Right cardiac atrium (tissue), 5 donors: Measurements from ENCODE around the gene CCNQ. TPM values are rescaled to one million over a fixed set of nuclear protein-coding genes. Genes with fewer than 3 reads are reported as not detected.

Source experiments
- ATAC-seq, 2 donors: fragments of 200-7000 bp; cut with Tn5 transposase; one replicate each; pipeline versions ENCODE4 v1.8.0 to v1.9.1; 2020; ENCODE audit warnings: moderate library complexity in 2 of 2, mild to moderate bottlenecking in 1 of 2
- DNase-seq, 3 donors: peaks; one replicate each; pipeline ENCODE4 v3.0.0-alpha.2; 2020
- H3K27ac ChIP-seq: one replicate; pipeline ENCODE4 v1.5.1; 2013; ENCODE audit warnings: mild to moderate bottlenecking, low read length, control low read depth, moderate library complexity
- H3K27me3 ChIP-seq: one replicate; pipeline ENCODE4 v1.6.1; 2013; ENCODE audit not compliant: control insufficient read depth, insufficient read depth
- H3K4me1 ChIP-seq: one replicate; pipeline ENCODE4 v1.6.1; 2013; ENCODE audit warnings: low read length; ENCODE audit not compliant: control insufficient read depth, insufficient read depth
- H3K4me3 ChIP-seq: one replicate; pipeline ENCODE4 v1.5.1; 2013; ENCODE audit warnings: low read length, control low read depth
- H3K9me3 ChIP-seq: one replicate; pipeline ENCODE4 v1.6.1; 2013; ENCODE audit warnings: low read length; ENCODE audit not compliant: control insufficient read depth
- WGBS: extraction: QIAGEN DNeasy Blood & Tissue Kit; methylation state at CpG from one replicate; pipeline ENCODE4 v1.1.7; 2013; 5-methylcytosine and 5-hydroxymethylcytosine counted together
- intact Hi-C, 4 donors: fragments of 100-400 bp; cut with DNase I; formaldehyde crosslinking; loops; one replicate each; pipeline versions ENCODE4 v1.11.0 to v1.14.0; 2022 to 2023
- polyA plus RNA-seq: library from polyadenylated mRNA; stranded (reverse); fragments of 200-250 nt; gene quantifications from one replicate; pipeline ENCODE4 v1.2.3, GENCODE V29; 2013
- total RNA-seq, 4 donors: library from RNA; stranded (reverse); fragmentation: NEBNext Ultra II Directional; extraction: Animal tissue kit (Norgen Biotek cat#: 25700); gene quantifications; one replicate each; pipeline ENCODE4 v1.2.1, GENCODE V29; 2021
- donor health status: healthy with polysubstance abuse.
- donor health status: DM: no; HTN: yes; CAD: no.
- donor health status: DM: no; HTN: no; CAD: no.
- donor health status: DM: no; HTN: yes; CAD: no; lungs with severe emphysema.
- donor health status: DM: yes; HTN: yes; CAD: no.

CCNQ gene
- total and polyA plus RNA-seq, 5 donors, result 24.4 to 55.0 (median 31.4) TPM

- 93% methylated on average over 17 of the region's 17 CpGs for WGBS
- intact Hi-C loops, result no loop called here
- no peaks in the 10 kb centered on the region for H3K4me1 ChIP-seq
- no peak overlapping the region for H3K4me3 ChIP-seq
- H3K27me3 ChIP-seq, result no peaks in the 10 kb centered on the region
- ATAC-seq (no peak), DNase-seq (no peak)
- no peaks in the 10 kb centered on the region for H3K9me3 ChIP-seq
- no peak overlapping the region for H3K27ac ChIP-seq
Measured at GRCh38 chrX:153603131-153603656, 4.3 kb upstream of the CCNQ start.

GRCh38 chrX:153602601-153603000 is 3.7 kb upstream of the CCNQ start:
- H3K4me3 ChIP-seq, result no peak overlapping the region
- no peaks in the 10 kb centered on the region for H3K9me3 ChIP-seq
- intact Hi-C loops, result no loop called here
- H3K4me1 ChIP-seq, result no peaks in the 10 kb centered on the region
- H3K27me3 ChIP-seq, result no peaks in the 10 kb centered on the region
- DNase-seq (no peak), ATAC-seq (no peak)
- H3K27ac ChIP-seq, result no peak overlapping the region
- 92% methylated on average over 3 of the region's 3 CpGs for WGBS

- Histone ChIP-seq H3K27me3 (no peaks in the 10 kb centered on the region), H3K4me3 (no peak overlapping the region), H3K27ac (no peak overlapping the region), H3K9me3 (no peaks in the 10 kb centered on the region), H3K4me1 (no peaks in the 10 kb centered on the region)
- intact Hi-C loops, result no loop called here
- DNase-seq, result no peak
- ATAC-seq, result no peak
- WGBS, result 88% methylated on average over 12 of the region's 12 CpGs
Measured at GRCh38 chrX:153601511-153602110, 2.7 kb upstream of the CCNQ start.

- no peak for ATAC-seq
- DNase-seq, result no peak
- Histone ChIP-seq H3K4me3 (no peak overlapping the region), H3K27ac (no peak overlapping the region), H3K9me3 (no peaks in the 10 kb centered on the region), H3K4me1 (no peaks in the 10 kb centered on the region), H3K27me3 (no peaks in the 10 kb centered on the region)
- 86% methylated on average over 7 of the region's 7 CpGs for WGBS
- intact Hi-C loops, result no loop called here
Measured at GRCh38 chrX:153600921-153601320, 2.0 kb upstream of the CCNQ start.

GRCh38 chrX:153600032-153600373 is 1.1 kb upstream of the CCNQ start:
- no peaks in the 10 kb centered on the region for H3K4me1 ChIP-seq
- DNase-seq (no peak), ATAC-seq (no peak)
- peak overlapping the region; percentile 80 for H3K4me3 ChIP-seq
- WGBS, result 8% methylated on average over 2 of the region's 2 CpGs
- intact Hi-C loops, result no loop called here
- no peaks in the 10 kb centered on the region for H3K27me3 ChIP-seq
- H3K9me3 ChIP-seq, result no peaks in the 10 kb centered on the region
- H3K27ac ChIP-seq, result no peak overlapping the region

GRCh38 chrX:153599192-153600031 is 473 bp upstream of the CCNQ start:
- no peaks in the 10 kb centered on the region for H3K27me3 ChIP-seq
- H3K27ac ChIP-seq, result peak overlapping the region; percentile 89
- peak overlapping the region; percentile 80 for H3K4me3 ChIP-seq
- no peaks in the 10 kb centered on the region for H3K4me1 ChIP-seq
- intact Hi-C loops, result loop anchor here in 1 of 4 donors (10.0 kb wide), 1 partner anchor 485 kb away; no protein-coding TSS in a partner anchor
- H3K9me3 ChIP-seq, result no peaks in the 10 kb centered on the region
- DNase-seq (peak; percentile 89 to 96 (median 96)), ATAC-seq (peak; percentile 96 to 97)
- under 1% methylated on average over 67 of the region's 79 CpGs for WGBS

GRCh38 chrX:153596981-153597750 is 1.8 kb downstream of the CCNQ start:
- Histone ChIP-seq H3K9me3 (no peaks in the 10 kb centered on the region), H3K4me1 (no peaks in the 10 kb centered on the region), H3K4me3 (no peak overlapping the region), H3K27ac (no peak overlapping the region), H3K27me3 (no peaks in the 10 kb centered on the region)
- no peak for DNase-seq
- no peak for ATAC-seq
- intact Hi-C loops, result loop anchor here in 1 of 4 donors (10.0 kb wide), 1 partner anchor 488 kb away; no protein-coding TSS in a partner anchor
- 88% methylated on average over 6 of the region's 6 CpGs for WGBS

- H3K9me3 ChIP-seq, result no peaks in the 10 kb centered on the region
- H3K4me3 ChIP-seq, result no peak overlapping the region
- WGBS, result 96% methylated on average over 21 of the region's 21 CpGs
- intact Hi-C loops, result loop anchor here in 1 of 4 donors (10.0 kb wide), 1 partner anchor 489 kb away; no protein-coding TSS in a partner anchor
- H3K27ac ChIP-seq, result no peak overlapping the region
- H3K4me1 ChIP-seq, result no peaks in the 10 kb centered on the region
- DNase-seq (no peak), ATAC-seq (no peak)
- H3K27me3 ChIP-seq, result no peaks in the 10 kb centered on the region
Measured at GRCh38 chrX:153595859-153596857, 2.8 kb downstream of the CCNQ start.

- Histone ChIP-seq H3K27me3 (no peaks in the 10 kb centered on the region), H3K4me1 (no peaks in the 10 kb centered on the region), H3K4me3 (no peak overlapping the region), H3K9me3 (no peaks in the 10 kb centered on the region), H3K27ac (no peak overlapping the region)
- intact Hi-C loops, result loop anchor here in 1 of 4 donors (10.0 kb wide), 1 partner anchor 489 kb away; no protein-coding TSS in a partner anchor
- WGBS, result 97% methylated on average over 11 of the region's 11 CpGs
- ATAC-seq (no peak), DNase-seq (no peak)
Measured at GRCh38 chrX:153595387-153595786, 3.6 kb downstream of the CCNQ start.
